Epithelial cell of esophagus (primary cell): Measurements from ENCODE around the gene POLN.

Source experiments
- DNase-seq: peaks from one replicate; pipeline ENCODE4 v3.0.0; 2010; ENCODE audit warnings: low read depth
- H3K4me3 ChIP-seq: 2 replicates; pipeline ENCODE4 v1.5.1; 2011; ENCODE audit warnings: mild to moderate bottlenecking, low read length, control low read depth
- CTCF ChIP-seq: IDR thresholded peaks from 2 replicates; pipeline ENCODE4 v1.5.1; 2011; ENCODE audit warnings: low read depth, mild to moderate bottlenecking, low read length, control low read depth, inconsistent platforms; ENCODE audit not compliant: insufficient read depth; ENCODE audit errors: missing control alignments

Gene POLN

GRCh38 chr4:2126309-2127043, 115.4 kb downstream of the POLN start:
- no peak for DNase-seq
- TF ChIP-seq CTCF, result no peak
- H3K4me3 ChIP-seq, result no peak overlapping the region

GRCh38 chr4:2125831-2126230, 116.1 kb downstream of the POLN start:
- no peak overlapping the region for H3K4me3 ChIP-seq
- TF ChIP-seq CTCF, result no peak
- DNase-seq, result no peak

GRCh38 chr4:2125023-2125422, 116.9 kb downstream of the POLN start:
- no peak for TF ChIP-seq CTCF
- H3K4me3 ChIP-seq, result no peak overlapping the region
- DNase-seq, result peak; percentile 48

GRCh38 chr4:2116687-2117400, 125.1 kb downstream of the POLN start:
- DNase-seq, result no peak
- no peak for TF ChIP-seq CTCF
- no peak overlapping the region for H3K4me3 ChIP-seq

GRCh38 chr4:2105559-2105958, 136.4 kb downstream of the POLN start:
- TF ChIP-seq CTCF, result no peak
- no peak for DNase-seq
- H3K4me3 ChIP-seq, result no peak overlapping the region

- DNase-seq, result no peak
- TF ChIP-seq CTCF, result no peak
- no peak overlapping the region for H3K4me3 ChIP-seq
Observed at GRCh38 chr4:2104556-2105345, 137.2 kb downstream of the POLN start.
